HCT116 (cell line): ENCODE measurements around the gene POLH. TPM values are rescaled to one million over a fixed set of nuclear protein-coding genes. Genes with fewer than 3 reads are reported as not detected.

ENCODE experiments used
- ATAC-seq: fragments of 200-7000 bp; cut with Tn5 transposase; 2 replicates; pipeline ENCODE4 v1.9.1; 2020; ENCODE audit warnings: mild to moderate bottlenecking, moderate library complexity
- BruUV-seq: library from RNA; stranded (reverse); fragments of 400-500 nt; replicated peaks from 2 replicates; lab custom pipeline; 2021; lab: Mats Ljungman, UMichigan
- CTCF ChIA-PET: fragments of 300-600 bp; sonication (Branson Sonifier 250); formaldehyde crosslinking; loops from one replicate; lab custom pipeline; 2021; ENCODE audit warnings: antibody characterized with exemption; lab: Charles Lee
- POLR2A ChIA-PET: fragments of 300-600, 350-600 bp; sonication (Branson Sonifier 250); formaldehyde crosslinking; loops from one replicate; lab custom pipeline; 2021; ENCODE audit warnings: antibody characterized with exemption; lab: Charles Lee
- RAD21 ChIA-PET, 2 experiments: fragments of 300-600 bp; sonication (Branson Sonifier 250); formaldehyde crosslinking; loops; one replicate each; lab custom pipeline; 2023; ENCODE audit warnings: low total read pairs in 2 of 2; ENCODE audit not compliant: uncharacterized antibody in 2 of 2, unreplicated experiment in 2 of 2, low non-redundant PET in 1 of 2; lab: Charles Lee
- DNase-seq: peaks from one replicate; pipeline ENCODE4 v3.0.0-alpha.2; 2010; ENCODE audit warnings: low read depth, low spot score
- H2AFZ ChIP-seq: fragments of 200-600 bp; shearing (Covaris generic), sonication (generic); 2 replicates; pipeline ENCODE4 v1.6.1; 2017; ENCODE audit warnings: low read depth, mixed run types, mixed read lengths, antibody characterized with exemption, low read length; ENCODE audit not compliant: poor library complexity, severe bottlenecking
- H3K27ac ChIP-seq: 2 replicates; pipeline ENCODE4 v1.5.1; 2012; ENCODE audit warnings: low read depth, low read length
- H3K27me3 ChIP-seq: fragments of 200-600 bp; sonication (generic); 2 replicates; pipeline ENCODE4 v1.6.1; 2016; ENCODE audit warnings: mixed run types, low read length, mixed read lengths; ENCODE audit not compliant: insufficient read depth
- H3K36me3 ChIP-seq, 2 experiments: fragments of 200-500 bp in 1 of 2; fragments of 200-600 bp in 1 of 2; sonication (Bioruptor generic) in 1 of 2; sonication (generic) in 1 of 2; 2 replicates each; pipeline versions ENCODE4 v1.5.1 to v1.6.1; 2014 to 2016; ENCODE audit warnings: low read length in 2 of 2, inconsistent platforms in 1 of 2, mixed read lengths in 1 of 2, mixed run types in 1 of 2; ENCODE audit not compliant: insufficient read depth in 2 of 2, control insufficient read depth in 1 of 2
- H3K4me1 ChIP-seq, 2 experiments: fragments of 200-600 bp in 1 of 2; sonication (generic) in 1 of 2; 2 replicates each; pipeline versions ENCODE4 v1.5.1 to v1.6.1; 2012 to 2017; ENCODE audit warnings: low read length in 2 of 2, inconsistent platforms in 1 of 2, mild to moderate bottlenecking in 1 of 2, mixed read lengths in 1 of 2, mixed run types in 1 of 2, moderate library complexity in 1 of 2; ENCODE audit not compliant: insufficient read depth in 2 of 2, control insufficient read depth in 1 of 2
- H3K4me2 ChIP-seq: fragments of 200-600 bp; sonication (generic); 2 replicates; pipeline ENCODE4 v1.6.1; 2017; ENCODE audit warnings: mixed run types, low read length, mixed read lengths
- H3K4me3 ChIP-seq, 2 experiments: fragments of 200-600 bp in 1 of 2; sonication (generic) in 1 of 2; replicated peaks in 1 of 2; 2 replicates each; pipeline ENCODE4 v1.5.1; 2011 to 2016; ENCODE audit warnings: low read length in 2 of 2, control low read depth in 1 of 2, low read depth in 1 of 2, mild to moderate bottlenecking in 1 of 2, mixed read lengths in 1 of 2, mixed run types in 1 of 2
- H3K79me2 ChIP-seq: fragments of 200-600 bp; sonication (generic); 2 replicates; pipeline ENCODE4 v1.6.1; 2017; ENCODE audit warnings: mild to moderate bottlenecking, mixed run types, low read length, moderate library complexity, mixed read lengths; ENCODE audit not compliant: insufficient read depth
- H3K9ac ChIP-seq: fragments of 200-600 bp; sonication (generic); 2 replicates; pipeline ENCODE4 v1.6.1; 2016; ENCODE audit warnings: low read length, mixed read lengths
- H3K9me2 ChIP-seq: fragments of 200-600 bp; sonication (generic), shearing (Covaris generic); 2 replicates; pipeline ENCODE4 v1.6.1; 2017; ENCODE audit warnings: mixed run types, mild to moderate bottlenecking, moderate library complexity; ENCODE audit not compliant: insufficient read depth
- H3K9me3 ChIP-seq, 2 experiments: fragments of 200-500 bp in 1 of 2; fragments of 200-600 bp in 1 of 2; sonication (Bioruptor generic) in 1 of 2; sonication (generic) in 1 of 2; 2 replicates each; pipeline ENCODE4 v1.6.1; 2014 to 2017; ENCODE audit warnings: low read length in 2 of 2, mixed read lengths in 2 of 2, inconsistent platforms in 1 of 2, low read depth in 1 of 2, mild to moderate bottlenecking in 1 of 2, mixed run types in 1 of 2, moderate library complexity in 1 of 2; ENCODE audit not compliant: control insufficient read depth in 1 of 2, insufficient read depth in 1 of 2
- H4K20me1 ChIP-seq: fragments of 200-600 bp; sonication (generic), shearing (Covaris generic); 2 replicates; pipeline ENCODE4 v1.6.1; 2017; ENCODE audit warnings: mixed run types, mild to moderate bottlenecking, moderate library complexity; ENCODE audit not compliant: insufficient read depth
- EGR1 ChIP-seq: IDR thresholded peaks from 2 replicates; pipeline ENCODE4 v1.6.1; 2012; ENCODE audit warnings: low read depth
- EZH2phosphoT487 ChIP-seq: fragments of 200-600 bp; IDR thresholded peaks from 2 replicates; pipeline ENCODE4 v1.6.1; 2018; ENCODE audit warnings: antibody characterized with exemption, borderline replicate concordance
- SIN3A ChIP-seq: IDR thresholded peaks from 2 replicates; pipeline ENCODE4 v1.6.1; 2012; ENCODE audit warnings: low read depth
- SP1 ChIP-seq: IDR thresholded peaks from 2 replicates; pipeline ENCODE4 v1.6.1; 2012; ENCODE audit warnings: low read depth
- SRF ChIP-seq: IDR thresholded peaks from 2 replicates; pipeline ENCODE4 v1.6.1; 2012; ENCODE audit warnings: low read depth
- ZFX ChIP-seq: fragments of 450-650 bp; IDR thresholded peaks from 2 replicates; pipeline ENCODE4 v1.6.1; 2017
- ZNF274 ChIP-seq: fragments of 200-500 bp; sonication (Bioruptor generic); IDR thresholded peaks from 2 replicates; pipeline ENCODE4 v1.6.1; 2014; ENCODE audit warnings: mild to moderate bottlenecking, low read depth, low read length, inconsistent platforms
- intact Hi-C: fragments of 100-400 bp; cut with micrococcal nuclease; formaldehyde crosslinking; loops from 2 replicates; pipeline ENCODE4 v1.10.0; 2022
- total RNA-seq: library from RNA; stranded (reverse); gene quantifications from one replicate; pipeline ENCODE4 v1.2.1, GENCODE V29; 2021; ENCODE audit not compliant: unreplicated experiment
- TF ChIP-seq, protein P1 (sequence below): IDR thresholded peaks from 2 replicates; pipeline ENCODE4 v1.6.1; 2011; ENCODE audit warnings: mild to moderate bottlenecking, low read length, moderate library complexity; ENCODE audit not compliant: insufficient replicate concordance; ENCODE audit errors: extremely low read depth

POLH gene
- total RNA-seq, 1 experiment from 2014 or later, result 20.6 TPM

DNA sequence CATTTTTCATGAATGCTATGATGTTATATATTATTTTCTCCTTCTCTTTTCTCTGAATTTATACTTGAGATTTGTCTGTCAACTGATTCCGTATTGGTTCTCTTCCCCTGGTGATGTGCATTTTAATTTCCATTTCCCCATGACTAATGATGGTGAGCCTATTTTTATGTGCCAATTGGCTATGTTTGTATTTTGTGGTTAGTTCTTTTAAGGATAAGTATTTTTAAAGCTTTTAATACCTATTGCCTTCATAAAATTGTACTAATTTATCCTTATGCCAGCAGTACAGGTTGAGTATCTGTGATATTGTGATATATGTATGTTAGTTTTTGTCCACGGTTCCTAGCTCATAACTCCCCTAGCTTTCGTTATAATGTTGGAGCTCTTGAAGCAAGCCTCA is 2.8 kb downstream of the POLH start (continued):
- TF ChIP-seq, protein P1, sequence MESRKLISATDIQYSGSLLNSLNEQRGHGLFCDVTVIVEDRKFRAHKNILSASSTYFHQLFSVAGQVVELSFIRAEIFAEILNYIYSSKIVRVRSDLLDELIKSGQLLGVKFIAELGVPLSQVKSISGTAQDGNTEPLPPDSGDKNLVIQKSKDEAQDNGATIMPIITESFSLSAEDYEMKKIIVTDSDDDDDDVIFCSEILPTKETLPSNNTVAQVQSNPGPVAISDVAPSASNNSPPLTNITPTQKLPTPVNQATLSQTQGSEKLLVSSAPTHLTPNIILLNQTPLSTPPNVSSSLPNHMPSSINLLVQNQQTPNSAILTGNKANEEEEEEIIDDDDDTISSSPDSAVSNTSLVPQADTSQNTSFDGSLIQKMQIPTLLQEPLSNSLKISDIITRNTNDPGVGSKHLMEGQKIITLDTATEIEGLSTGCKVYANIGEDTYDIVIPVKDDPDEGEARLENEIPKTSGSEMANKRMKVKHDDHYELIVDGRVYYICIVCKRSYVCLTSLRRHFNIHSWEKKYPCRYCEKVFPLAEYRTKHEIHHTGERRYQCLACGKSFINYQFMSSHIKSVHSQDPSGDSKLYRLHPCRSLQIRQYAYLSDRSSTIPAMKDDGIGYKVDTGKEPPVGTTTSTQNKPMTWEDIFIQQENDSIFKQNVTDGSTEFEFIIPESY, result no peak
- TF ChIP-seq EZH2phosphoT487, result no peak
- no peak for TF ChIP-seq ZNF274
- no peak for TF ChIP-seq SRF
- no peak for TF ChIP-seq SIN3A
- no peak for TF ChIP-seq SP1

DNA sequence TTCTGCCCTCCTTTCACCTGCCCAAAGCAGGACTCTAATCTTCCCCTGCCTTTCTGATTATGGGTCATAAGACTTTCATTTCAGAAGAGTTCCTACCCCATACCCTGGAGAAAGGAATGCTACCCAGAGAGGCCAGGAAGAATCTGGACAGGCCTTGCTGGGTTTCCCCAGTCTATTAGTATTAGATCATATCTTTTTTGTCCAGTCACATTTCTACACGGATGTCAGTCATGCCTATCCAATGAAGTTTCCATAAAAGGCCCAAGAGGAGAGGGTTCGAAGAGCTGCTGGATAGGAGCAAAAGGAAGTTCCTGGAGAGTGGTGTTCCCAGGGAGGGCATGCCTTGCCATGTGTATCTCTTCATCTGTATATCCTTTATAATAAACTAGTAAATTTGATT is 3.2 kb downstream of the POLH start:
- no peak overlapping the region for H3K9ac ChIP-seq
- DNase-seq, result no peak
- ChIA-PET RAD21 (no interaction called here), POLR2A (no interaction called here), CTCF (no interaction called here)
- H3K4me1 ChIP-seq, result peaks cover 8 to 15% of the 10 kb centered on the region in 2 experiments; a peak in 3 of 4 replicates
- TF ChIP-seq SIN3A, result no peak
- no peak for TF ChIP-seq EGR1
- TF ChIP-seq ZFX, result no peak
- no peak overlapping the region for H3K4me2 ChIP-seq
- no peak for ATAC-seq
- H3K9me2 ChIP-seq, result no peaks in the 10 kb centered on the region
- H3K79me2 ChIP-seq, result peaks cover 62% of the 10 kb centered on the region
- no peaks in the 10 kb centered on the region for H3K9me3 ChIP-seq
- no peak overlapping the region for H3K4me3 ChIP-seq
- no peaks in the 10 kb centered on the region for H3K27me3 ChIP-seq
- H4K20me1 ChIP-seq, result no peaks in the 10 kb centered on the region
- intact Hi-C loops, result no loop called here
- no TSS peak for BruUV-seq
- H3K27ac ChIP-seq, result no peak overlapping the region
- H3K36me3 ChIP-seq, result peaks cover 17 to 18% of the 10 kb centered on the region in 2 experiments
- H2AFZ ChIP-seq, result no peak overlapping the region
